ENCODE measurements around the gene NPFFR2. TPM values are rescaled to one million over a fixed set of nuclear protein-coding genes. Genes with fewer than 3 reads are reported as not detected.
"Not testable (repeated sequence)": the region's sequence is repeated elsewhere in the genome, so short reads cannot be mapped to it uniquely, and the experiment has no call there.

Gene NPFFR2
- total RNA-seq, 2 donors from 2014 or later, result not detected

- Histone ChIP-seq H3K36me3 (no peaks in the 10 kb centered on the region), H3K27me3 (no peaks in the 10 kb centered on the region), H3K4me3 (no peak overlapping the region), H3K27ac (no peak overlapping the region), H3K4me1 (no peaks in the 10 kb centered on the region), H3K9me3 (peaks cover 0 to 5% of the 10 kb centered on the region in 2 donors)
- TF ChIP-seq CTCF (IDR thresholded peaks at IDR 0.05), result no peak
- DNase-seq (ENCODE audit: low spot score), result no peak
Observed at GRCh38 chr4:72144241-72144640, 112.4 kb downstream of the NPFFR2 start.

GRCh38 chr4:72152731-72153130, 120.9 kb downstream of the NPFFR2 start:
- Histone ChIP-seq H3K36me3 (no peaks in the 10 kb centered on the region), H3K9me3 (peaks cover 0 to 9% of the 10 kb centered on the region in 2 donors), H3K27me3 (no peaks in the 10 kb centered on the region), H3K4me3 (no peak overlapping the region), H3K4me1 (no peaks in the 10 kb centered on the region), H3K27ac (no peak overlapping the region)
- DNase-seq (ENCODE audit: low spot score), result no peak
- TF ChIP-seq CTCF (IDR thresholded peaks at IDR 0.05), result no peak

- DNase-seq (ENCODE audit: low spot score); H3K27ac ChIP-seq; H3K4me1 ChIP-seq; H3K4me3 ChIP-seq; H3K9me3 ChIP-seq; H3K27me3 ChIP-seq; H3K36me3 ChIP-seq: not testable (repeated sequence)
Observed at GRCh38 chr4:72153634-72154033, 121.8 kb downstream of the NPFFR2 start.

GRCh38 chr4:72169285-72169684, 137.5 kb downstream of the NPFFR2 start:
- not testable (repeated sequence) for H3K27me3 ChIP-seq; H3K27ac ChIP-seq; DNase-seq (ENCODE audit: low spot score); H3K4me3 ChIP-seq; H3K36me3 ChIP-seq; H3K4me1 ChIP-seq; H3K9me3 ChIP-seq

- H3K4me1 ChIP-seq, result no peaks in the 10 kb centered on the region
- H3K27ac ChIP-seq, result no peak overlapping the region
- no peak for DNase-seq (ENCODE audit: low spot score)
- no peaks in the 10 kb centered on the region for H3K27me3 ChIP-seq
- no peaks in the 10 kb centered on the region for H3K9me3 ChIP-seq
- no peak overlapping the region for H3K4me3 ChIP-seq
- TF ChIP-seq CTCF (IDR thresholded peaks at IDR 0.05), result no peak
- no peaks in the 10 kb centered on the region for H3K36me3 ChIP-seq
Observed at GRCh38 chr4:72169861-72170260, 138.1 kb downstream of the NPFFR2 start.

- Histone ChIP-seq H3K27me3 (no peaks in the 10 kb centered on the region), H3K4me3 (no peak overlapping the region), H3K4me1 (no peaks in the 10 kb centered on the region), H3K36me3 (no peaks in the 10 kb centered on the region), H3K27ac (no peak overlapping the region), H3K9me3 (no peaks in the 10 kb centered on the region)
- DNase-seq (ENCODE audit: low spot score), result no peak
- no peak for TF ChIP-seq CTCF (IDR thresholded peaks at IDR 0.05)
Observed at GRCh38 chr4:72171761-72172160, 140.0 kb downstream of the NPFFR2 start.

- H3K9me3 ChIP-seq, result no peaks in the 10 kb centered on the region
- H3K4me1 ChIP-seq, result no peaks in the 10 kb centered on the region
- no peak for DNase-seq (ENCODE audit: low spot score)
- H3K36me3 ChIP-seq, result no peaks in the 10 kb centered on the region
- H3K27me3 ChIP-seq, result no peaks in the 10 kb centered on the region
- H3K27ac ChIP-seq, result no peak overlapping the region
- no peak for TF ChIP-seq CTCF (IDR thresholded peaks at IDR 0.05)
- H3K4me3 ChIP-seq, result no peak overlapping the region
Observed at GRCh38 chr4:72179342-72179741, 147.5 kb downstream of the NPFFR2 start.
